HG02571 (cell line): ENCODE measurements around the gene PTH2R.

ENCODE experiments used
- ATAC-seq: cut with Tn5 transposase; IDR thresholded peaks from one replicate; pipeline ENCODE4 v1.9.1; 2021; ENCODE audit warnings: mild to moderate bottlenecking, moderate library complexity; ENCODE audit not compliant: unreplicated experiment

The PTH2R gene

DNA sequence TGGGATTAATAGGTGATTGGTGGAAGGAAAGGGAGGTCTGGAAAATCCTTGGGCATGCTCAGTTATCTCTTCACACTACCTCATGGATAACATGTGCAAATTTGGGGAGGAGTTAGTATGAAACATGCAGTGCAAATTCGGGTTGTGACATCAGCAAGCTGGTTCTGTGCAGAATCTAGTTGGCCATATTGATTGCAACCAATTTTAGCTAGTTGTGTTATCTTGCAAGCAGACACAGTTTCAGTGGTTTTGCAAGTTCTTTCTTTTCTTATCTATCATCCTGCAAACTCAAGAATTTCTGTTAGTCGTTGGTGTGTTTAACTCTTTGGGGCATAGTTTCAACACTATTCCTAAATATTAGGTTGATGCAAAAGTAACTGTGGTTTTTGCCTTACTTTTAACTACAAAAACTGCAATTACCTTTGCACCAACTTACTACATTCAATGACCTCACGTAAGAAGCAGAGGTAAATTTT lies 135.4 kb downstream of the PTH2R start:
- ATAC-seq, result no peak

DNA sequence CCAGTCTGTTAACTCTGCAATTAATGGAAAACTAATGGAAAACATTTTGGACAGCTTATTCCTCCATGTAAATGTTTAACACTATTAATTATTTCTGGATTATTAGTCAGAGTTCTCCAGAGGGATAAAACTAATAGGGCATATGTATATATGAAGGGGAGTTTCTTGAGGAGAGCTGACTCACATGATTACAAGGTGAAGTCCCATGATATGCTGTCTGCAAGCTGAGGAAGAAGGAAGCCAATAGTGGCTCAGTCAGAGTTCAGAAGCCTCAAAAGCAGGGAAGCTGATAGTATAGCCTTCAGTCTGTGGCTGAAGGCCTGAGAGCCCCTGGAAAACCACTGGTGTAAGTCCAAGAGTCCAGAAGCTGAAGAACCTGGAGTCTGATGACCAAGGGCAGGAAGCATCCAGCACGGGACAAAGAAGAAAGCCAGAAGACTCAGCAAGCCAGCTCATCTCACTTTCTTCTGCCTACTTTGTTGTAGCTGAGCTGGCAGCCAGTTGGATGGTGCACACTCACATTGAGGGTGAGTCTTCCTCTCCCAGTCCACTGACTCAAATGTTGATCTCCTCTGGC lies 136.0 kb downstream of the PTH2R start:
- no peak for ATAC-seq
